HG02678 (cell line): ENCODE results near the gene QTRT2.

Experiments
- ATAC-seq: cut with Tn5 transposase; IDR thresholded peaks from one replicate; pipeline ENCODE4 v1.9.1; 2021; ENCODE audit warnings: mild to moderate bottlenecking, moderate library complexity; ENCODE audit not compliant: unreplicated experiment

Gene QTRT2

GRCh38 chr3:114056130-114057010, at the start of gene QTRT2, which contains the start of gene CCDC191:
TSS of gene QTRT2 (plus strand) at chr3:114056737. CDS start at chr3:114065258, 8,521 bp downstream.
TSS of gene CCDC191 (minus strand) at chr3:114056526. CDS start at chr3:114056466, 60 bp downstream.
- peak; percentile 97 for ATAC-seq

GRCh38 chr3:114011059-114011797, 45.3 kb upstream of the QTRT2 start:
- ATAC-seq, result peak; percentile 79

- ATAC-seq, result no peak
These were observed 42.3 kb upstream of the QTRT2 start for GRCh38 chr3:114014211-114014610.

GRCh38 chr3:114019486-114019885, 37.1 kb upstream of the QTRT2 start:
- no peak for ATAC-seq

GRCh38 chr3:114020907-114021306, 35.6 kb upstream of the QTRT2 start:
- no peak for ATAC-seq

GRCh38 chr3:114022145-114022802, 34.3 kb upstream of the QTRT2 start:
- ATAC-seq, result no peak

- no peak for ATAC-seq
These were observed 31.1 kb upstream of the QTRT2 start for GRCh38 chr3:114025451-114025850.

- no peak for ATAC-seq
These were observed 30.2 kb upstream of the QTRT2 start for GRCh38 chr3:114026331-114026730.

- no peak for ATAC-seq
These were observed 22.8 kb upstream of the QTRT2 start for GRCh38 chr3:114033721-114034120.

GRCh38 chr3:114034211-114034610, 22.3 kb upstream of the QTRT2 start:
- no peak for ATAC-seq

- no peak for ATAC-seq
These were observed 21.6 kb upstream of the QTRT2 start for GRCh38 chr3:114034787-114035545.

GRCh38 chr3:114035896-114036295, 20.6 kb upstream of the QTRT2 start:
- no peak for ATAC-seq

- ATAC-seq, result no peak
These were observed 13.3 kb upstream of the QTRT2 start for GRCh38 chr3:114043205-114043604.

- no peak for ATAC-seq
These were observed 4.3 kb upstream of the QTRT2 start for GRCh38 chr3:114052216-114052615.

- ATAC-seq, result peak; percentile 5
These were observed 442 bp downstream of the QTRT2 start for GRCh38 chr3:114057011-114057347.

GRCh38 chr3:114058646-114059045, 2.1 kb downstream of the QTRT2 start:
- no peak for ATAC-seq

- ATAC-seq, result no peak
These were observed 4.5 kb downstream of the QTRT2 start for GRCh38 chr3:114060906-114061655.

GRCh38 chr3:114067804-114068203, 11.3 kb downstream of the QTRT2 start:
- no peak for ATAC-seq

GRCh38 chr3:114068336-114068735, 11.8 kb downstream of the QTRT2 start:
- ATAC-seq, result no peak

- no peak for ATAC-seq
These were observed 15.2 kb downstream of the QTRT2 start for GRCh38 chr3:114071786-114072185.
